HUDEP-2 (cell line): ENCODE data around the gene HYAL2.
A peak's percentile ranks its signal among the peaks of the same experiment; 100 is the strongest.

Source experiments
- DNase-seq, 76 experiments: peaks; one replicate each; lab custom pipeline; 2025; ENCODE audit not compliant: unreplicated experiment in 76 of 76; lab: John Stamatoyannopoulos, UW

HYAL2 gene, protein sequence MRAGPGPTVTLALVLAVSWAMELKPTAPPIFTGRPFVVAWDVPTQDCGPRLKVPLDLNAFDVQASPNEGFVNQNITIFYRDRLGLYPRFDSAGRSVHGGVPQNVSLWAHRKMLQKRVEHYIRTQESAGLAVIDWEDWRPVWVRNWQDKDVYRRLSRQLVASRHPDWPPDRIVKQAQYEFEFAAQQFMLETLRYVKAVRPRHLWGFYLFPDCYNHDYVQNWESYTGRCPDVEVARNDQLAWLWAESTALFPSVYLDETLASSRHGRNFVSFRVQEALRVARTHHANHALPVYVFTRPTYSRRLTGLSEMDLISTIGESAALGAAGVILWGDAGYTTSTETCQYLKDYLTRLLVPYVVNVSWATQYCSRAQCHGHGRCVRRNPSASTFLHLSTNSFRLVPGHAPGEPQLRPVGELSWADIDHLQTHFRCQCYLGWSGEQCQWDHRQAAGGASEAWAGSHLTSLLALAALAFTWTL

DNA sequence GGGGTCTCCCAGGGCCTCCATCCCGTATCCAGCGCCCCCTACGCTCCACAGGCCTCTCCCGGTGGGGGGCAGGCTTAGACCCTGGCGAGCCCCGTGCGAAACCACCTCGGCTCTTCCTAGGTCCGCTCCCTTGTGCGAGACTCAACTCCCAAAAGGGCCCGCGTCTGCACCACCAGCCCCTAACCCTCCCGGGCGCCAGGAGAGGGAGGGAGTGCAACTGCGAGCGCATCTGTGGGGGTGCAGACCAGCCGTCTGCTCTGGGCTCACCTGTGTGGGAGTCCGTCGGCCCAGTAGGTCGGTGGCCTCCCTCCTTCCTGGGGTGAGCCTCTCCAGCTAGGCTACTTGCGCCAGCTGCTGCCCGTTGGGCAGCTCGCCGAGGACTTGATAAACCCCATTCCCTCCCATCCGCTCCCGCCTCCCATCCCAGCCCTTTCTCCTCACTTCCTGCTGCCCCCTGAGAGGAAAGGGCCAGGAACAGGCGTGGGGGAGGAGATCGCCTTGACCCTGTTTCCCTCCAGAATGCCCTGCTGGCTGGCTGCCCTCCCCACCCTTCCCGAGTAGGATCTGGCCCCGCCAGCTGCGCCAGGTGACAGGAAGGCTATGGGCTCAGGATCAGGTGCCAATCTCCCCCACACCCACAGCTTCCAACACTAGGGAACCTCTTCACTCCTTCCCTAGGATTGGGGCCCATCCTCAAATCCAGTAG is at the start of gene HYAL2:
Gene HYAL2, minus strand, starts transcription at position 360 of the 706 bp plus-strand sequence. CDS start 2,256 bp downstream, outside the sequence.
- no peak for DNase-seq

- DNase-seq = peak in 32 of 76 experiments; percentile 5 to 62 (median 32)
Measured at GRCh38 chr3:50371133-50371685, 48.7 kb upstream of the HYAL2 start.

DNA sequence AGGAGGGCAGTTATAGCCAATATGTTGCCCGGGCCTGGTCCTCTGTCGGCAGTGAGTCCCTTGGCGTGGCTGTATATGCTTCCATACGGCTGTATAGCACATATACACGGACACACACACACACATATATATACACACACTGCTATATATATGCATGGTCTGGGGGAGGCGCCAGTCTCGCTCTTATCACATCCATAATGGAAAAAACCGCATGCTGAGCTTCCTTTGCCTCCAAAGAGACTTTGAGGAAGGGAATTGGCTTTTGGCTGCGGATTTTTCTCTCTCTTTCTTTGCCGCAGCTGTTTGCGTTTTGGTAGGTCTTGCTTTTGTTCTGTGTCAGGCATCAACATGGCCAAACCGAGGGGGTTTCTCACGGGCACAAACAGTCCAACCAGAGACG is 48.0 kb upstream of the HYAL2 start:
- peak in 42 of 76 experiments; percentile 10 to 67 (median 32) for DNase-seq

GRCh38 chr3:50369012-50369670 is 46.6 kb upstream of the HYAL2 start:
- peak in 47 of 76 experiments; percentile 5 to 61 (median 35) for DNase-seq

GRCh38 chr3:50365842-50366220 is 43.3 kb upstream of the HYAL2 start:
- no peak for DNase-seq

GRCh38 chr3:50365080-50365841 is 42.7 kb upstream of the HYAL2 start:
- DNase-seq = peak in 71 of 76 experiments; percentile 4 to 87 (median 72)

GRCh38 chr3:50364573-50365079 is 42.1 kb upstream of the HYAL2 start:
- DNase-seq = peak in 2 of 76 experiments; percentile 37 to 40

GRCh38 chr3:50359760-50360110 is 37.2 kb upstream of the HYAL2 start:
- no peak for DNase-seq

- DNase-seq = peak in 74 of 76 experiments; percentile 60 to 97 (median 93)
Measured at GRCh38 chr3:50358911-50359759, 36.6 kb upstream of the HYAL2 start, which contains the start of gene TMEM115. TSS of gene TMEM115 (minus strand) at chr3:50359521. CDS start at chr3:50359063, 458 bp downstream.

- DNase-seq = no peak
Measured at GRCh38 chr3:50358355-50358910, 35.9 kb upstream of the HYAL2 start.

- DNase-seq = peak in 3 of 76 experiments; percentile 11 to 21 (median 13)
Measured at GRCh38 chr3:50357481-50357880, 34.9 kb upstream of the HYAL2 start.

DNA sequence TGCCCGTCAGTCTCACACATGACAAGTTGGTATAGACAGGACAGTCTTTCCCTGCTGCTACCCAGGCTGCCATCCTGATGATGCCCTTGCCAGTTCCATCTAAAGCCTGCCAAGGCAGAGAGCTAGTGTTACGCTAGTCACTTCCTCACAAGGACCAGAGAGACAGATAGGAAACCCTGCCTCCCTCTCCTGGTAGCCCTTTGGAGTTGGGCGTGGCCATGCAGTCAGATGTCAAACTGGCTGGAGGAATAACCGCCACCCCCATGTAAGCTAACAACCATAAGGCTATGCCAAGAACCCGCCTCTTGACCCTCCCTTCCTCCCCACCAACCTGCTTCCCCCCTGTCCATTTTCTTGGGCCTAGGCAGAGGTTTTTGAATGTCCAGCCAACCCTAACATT is 34.0 kb upstream of the HYAL2 start:
- peak in 71 of 76 experiments; percentile 30 to 84 (median 64) for DNase-seq

GRCh38 chr3:50355829-50356552 is 33.4 kb upstream of the HYAL2 start:
- DNase-seq = no peak

DNA sequence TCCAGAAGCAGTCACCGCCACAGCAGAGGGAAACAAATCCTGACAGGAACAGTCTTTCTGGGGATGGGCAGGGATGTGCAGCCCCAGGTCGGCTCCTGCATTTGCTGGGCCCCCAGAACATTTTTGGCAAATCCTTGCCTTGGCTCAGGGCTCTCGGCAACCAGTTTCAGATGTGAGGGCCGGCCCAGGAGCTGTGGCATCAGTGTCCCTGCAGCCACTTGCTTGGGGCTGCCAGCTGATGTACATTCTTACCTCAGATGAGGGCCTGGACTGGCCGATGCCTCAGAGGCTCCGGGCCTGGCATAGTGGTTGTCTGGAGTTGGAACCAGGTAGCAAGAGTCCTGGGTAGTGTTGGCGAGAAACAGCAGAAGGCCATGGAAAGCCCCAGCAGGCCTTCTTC is 32.3 kb upstream of the HYAL2 start:
- DNase-seq = no peak

DNA sequence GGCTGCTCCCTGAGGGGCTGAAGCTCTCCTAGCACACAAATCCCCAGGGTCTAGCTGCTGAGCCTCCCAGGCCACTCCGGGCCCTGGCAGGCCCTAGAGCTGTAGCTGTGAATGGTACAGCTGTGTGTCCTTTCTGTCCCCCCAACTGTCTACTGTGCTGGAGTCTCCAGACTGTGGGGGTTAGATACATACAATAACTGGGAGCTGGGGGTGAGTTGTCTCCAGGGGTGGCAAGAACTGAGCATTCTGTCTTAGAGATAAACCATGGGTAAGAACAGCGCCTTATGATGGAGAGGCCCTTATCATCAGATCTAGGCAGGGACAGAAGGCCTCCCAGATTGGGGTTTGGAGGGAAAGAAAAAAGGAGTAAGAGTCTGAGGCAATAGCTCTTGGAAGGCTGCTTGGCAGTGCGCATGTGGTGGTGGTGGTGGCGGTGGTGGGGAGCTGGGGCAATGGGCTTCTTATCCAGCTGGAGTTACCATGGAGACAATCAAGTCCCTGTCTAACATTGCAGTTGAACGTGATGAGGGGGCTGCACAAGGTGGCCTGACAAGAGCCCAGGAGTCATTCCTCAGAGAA is 31.7 kb upstream of the HYAL2 start:
- peak in 16 of 76 experiments; percentile 7 to 51 (median 28) for DNase-seq

GRCh38 chr3:50353245-50354004 is 30.9 kb upstream of the HYAL2 start:
- no peak for DNase-seq

GRCh38 chr3:50352781-50353180 is 30.2 kb upstream of the HYAL2 start:
- DNase-seq = peak in 9 of 76 experiments; percentile 7 to 44 (median 21)
